Gastrocnemius medialis (tissue), 4 donors: Measurements from ENCODE around the gene OSBP2.

Experiments
- POLR2A ChIP-seq, 2 donors: fragments of 450-650 bp; IDR thresholded peaks; one replicate each; pipeline ENCODE4 v1.6.1; 2017; ENCODE audit warnings: antibody characterized with exemption in 2 of 2, mild to moderate bottlenecking in 2 of 2, moderate library complexity in 2 of 2
- TF ChIP-seq, protein P1 (sequence below), 5 experiments: fragments of 450-650 bp in 3 of 5; fragments of 200-600 bp in 2 of 5; sonication (generic) in 2 of 5; IDR thresholded peaks in 4 of 5; conservative IDR thresholded peaks in 1 of 5; 1 replicate in 4 of 5; 2 replicates in 1 of 5; pipeline ENCODE4 v1.5.1; 2016 to 2019; ENCODE audit warnings: antibody characterized with exemption in 5 of 5, mild to moderate bottlenecking in 3 of 5, moderate library complexity in 3 of 5

GRCh38 chr22:30702856-30703255 is 8.2 kb downstream of the OSBP2 start:
- TF ChIP-seq, protein P1, sequence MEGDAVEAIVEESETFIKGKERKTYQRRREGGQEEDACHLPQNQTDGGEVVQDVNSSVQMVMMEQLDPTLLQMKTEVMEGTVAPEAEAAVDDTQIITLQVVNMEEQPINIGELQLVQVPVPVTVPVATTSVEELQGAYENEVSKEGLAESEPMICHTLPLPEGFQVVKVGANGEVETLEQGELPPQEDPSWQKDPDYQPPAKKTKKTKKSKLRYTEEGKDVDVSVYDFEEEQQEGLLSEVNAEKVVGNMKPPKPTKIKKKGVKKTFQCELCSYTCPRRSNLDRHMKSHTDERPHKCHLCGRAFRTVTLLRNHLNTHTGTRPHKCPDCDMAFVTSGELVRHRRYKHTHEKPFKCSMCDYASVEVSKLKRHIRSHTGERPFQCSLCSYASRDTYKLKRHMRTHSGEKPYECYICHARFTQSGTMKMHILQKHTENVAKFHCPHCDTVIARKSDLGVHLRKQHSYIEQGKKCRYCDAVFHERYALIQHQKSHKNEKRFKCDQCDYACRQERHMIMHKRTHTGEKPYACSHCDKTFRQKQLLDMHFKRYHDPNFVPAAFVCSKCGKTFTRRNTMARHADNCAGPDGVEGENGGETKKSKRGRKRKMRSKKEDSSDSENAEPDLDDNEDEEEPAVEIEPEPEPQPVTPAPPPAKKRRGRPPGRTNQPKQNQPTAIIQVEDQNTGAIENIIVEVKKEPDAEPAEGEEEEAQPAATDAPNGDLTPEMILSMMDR (IDR thresholded peaks at IDR 0.05 in 4 of 5, conservative IDR thresholded peaks at IDR 0.05 in 1 of 5), result no peak
- no peak for TF ChIP-seq POLR2A (IDR thresholded peaks at IDR 0.05)
